Measurements from ENCODE around the gene PPP3CA.
"Not testable (repeated sequence)": the region's sequence is repeated elsewhere in the genome, so short reads cannot be mapped to it uniquely, and the experiment has no call there.

The PPP3CA gene

GRCh38 chr4:101131058-101131457, 216.3 kb downstream of the PPP3CA start:
- not testable (repeated sequence) for DNase-seq

- not testable (repeated sequence) for DNase-seq
Observed at GRCh38 chr4:101128898-101129297, 218.4 kb downstream of the PPP3CA start.

GRCh38 chr4:101128473-101128872, 218.9 kb downstream of the PPP3CA start:
- DNase-seq: no peak

GRCh38 chr4:101127176-101127790, 220.0 kb downstream of the PPP3CA start:
- DNase-seq: no peak

GRCh38 chr4:101126059-101126458, 221.3 kb downstream of the PPP3CA start:
- DNase-seq: no peak

GRCh38 chr4:101125045-101125942, 222.0 kb downstream of the PPP3CA start:
- DNase-seq: no peak

- no peak for DNase-seq
Observed at GRCh38 chr4:101123231-101123630, 224.1 kb downstream of the PPP3CA start.

GRCh38 chr4:101122019-101122418, 225.3 kb downstream of the PPP3CA start:
- no peak for DNase-seq

GRCh38 chr4:101119141-101119540, 228.2 kb downstream of the PPP3CA start:
- DNase-seq: no peak

GRCh38 chr4:101118617-101119016, 228.7 kb downstream of the PPP3CA start:
- no peak for DNase-seq

GRCh38 chr4:101115887-101116286, 231.4 kb downstream of the PPP3CA start:
- no peak for DNase-seq

GRCh38 chr4:101114936-101115372, 232.4 kb downstream of the PPP3CA start:
- no peak for DNase-seq

GRCh38 chr4:101104312-101105052, 242.8 kb downstream of the PPP3CA start:
- no peak for DNase-seq

GRCh38 chr4:101103381-101104142, 243.8 kb downstream of the PPP3CA start:
- no peak for DNase-seq

- DNase-seq: peak; percentile 51
Observed at GRCh38 chr4:101102114-101102742, 245.1 kb downstream of the PPP3CA start.

GRCh38 chr4:101101072-101101471, 246.3 kb downstream of the PPP3CA start:
- no peak for DNase-seq

- no peak for DNase-seq
Observed at GRCh38 chr4:101098666-101099400, 248.5 kb downstream of the PPP3CA start.

- not testable (repeated sequence) for DNase-seq
Observed at GRCh38 chr4:101092609-101093008, 254.7 kb downstream of the PPP3CA start.

GRCh38 chr4:101089168-101089567, 258.2 kb downstream of the PPP3CA start:
- no peak for DNase-seq

- DNase-seq: no peak
Observed at GRCh38 chr4:101086801-101087586, 260.3 kb downstream of the PPP3CA start.

- DNase-seq: no peak
Observed at GRCh38 chr4:101083131-101083530, 264.2 kb downstream of the PPP3CA start.

Measured in NCI-H1092 (cell line).